ENCODE data around the gene PSMG4. TPM values are rescaled to one million over a fixed set of nuclear protein-coding genes. Genes with fewer than 3 reads are reported as not detected.

PSMG4 gene
- total and polyA plus RNA-seq, 2 of the 8 experiments (the other 6 are each of a cell fraction or from before 2014, with no cell fraction given) = 40.6 to 113 TPM

- no peak for FAIRE-seq
- H4K91ac ChIP-seq (replicated peaks; ENCODE audit: insufficient read length, low read length) = no peak overlapping the region
- CTCF ChIA-PET (ENCODE audit: partially characterized antibody) = interaction anchor here (0.6 to 17.3 kb wide), 4 partner anchors 8 to 42 kb away, joined by 3 to 263 read pairs (median 3); no protein-coding TSS in a partner anchor
- H3K18ac ChIP-seq (ENCODE audit: extremely low read depth, low read length) = no peak overlapping the region
- no peak overlapping the region for H2BK15ac ChIP-seq (ENCODE audit: low read length)
- peaks cover 0 to 5% (median 0%) of the 10 kb centered on the region in 4 experiments; a peak in 3 of 7 replicates for H3K4me1 ChIP-seq (replicated peaks in 1 of 4; ENCODE audit: control insufficient read depth in 3 of 4, insufficient read depth in 4 of 4, low read length in 3 of 4)
- no peak overlapping the region for H2BK120ac ChIP-seq (replicated peaks; ENCODE audit: low read depth, low read length)
- no peaks in the 10 kb centered on the region for H3K79me2 ChIP-seq (ENCODE audit: control insufficient read depth in 1 of 2, insufficient read depth in 2 of 2, low read length in 2 of 2)
- H4K8ac ChIP-seq (ENCODE audit: extremely low read depth, insufficient read depth, low read length) = no peak overlapping the region
- no peak overlapping the region for H2BK5ac ChIP-seq (ENCODE audit: low read depth, low read length)
- H3K4ac ChIP-seq (replicated peaks; ENCODE audit: insufficient read length, low read depth, low read length) = no peak overlapping the region
- 90% methylated on average over 3 of the region's 3 CpGs; no CpG with 5 or more reads in 1 of the 2 experiments for WGBS, 2 experiments (ENCODE audit: extremely low coverage in 1 of 2, insufficient coverage in 1 of 2, insufficient read length in 1 of 2, insufficient replicate concordance in 2 of 2, low coverage in 1 of 2, low lambda C conversion rate in 2 of 2, missing lambda C conversion rate in 1 of 2)
- H3K56ac ChIP-seq (replicated peaks; ENCODE audit: insufficient read length, low read depth, low read length) = no peak overlapping the region
- no peak overlapping the region for H2BK12ac ChIP-seq (ENCODE audit: low read depth, low read length)
- no peak overlapping the region for H3K27ac ChIP-seq (ENCODE audit: low read depth, low read length)
- H3K23me2 ChIP-seq (ENCODE audit: low read depth, low read length) = peaks cover 10% of the 10 kb centered on the region
- no peak overlapping the region for H2AK5ac ChIP-seq (ENCODE audit: low read depth, low read length)
- H3K4me3 ChIP-seq (ENCODE audit: extremely low read depth in 1 of 4, insufficient read depth in 2 of 4, low read depth in 3 of 4, low read length in 4 of 4) = no peak overlapping the region
- H3K9me3 ChIP-seq (ENCODE audit: insufficient read depth in 2 of 2, low read depth in 1 of 2, low read length in 1 of 2) = no peaks in the 10 kb centered on the region
- no peak overlapping the region for H3K4me2 ChIP-seq (ENCODE audit: insufficient read depth in 1 of 2, low read depth in 2 of 2, low read length in 2 of 2)
- no peak for DNase-seq (ENCODE audit: low read depth in 1 of 2, low spot score in 2 of 2)
- H4K20me1 ChIP-seq (replicated peaks in 1 of 2; ENCODE audit: control insufficient read depth in 1 of 2, insufficient read depth in 2 of 2, low read length in 2 of 2) = no peaks in the 10 kb centered on the region
- H4K5ac ChIP-seq (ENCODE audit: insufficient read length, low read depth, low read length) = no peak overlapping the region
- no peaks in the 10 kb centered on the region; the same call in 1 of the 2 replicates for H3K79me1 ChIP-seq (ENCODE audit: low read depth, low read length)
- H3K36me3 ChIP-seq (ENCODE audit: control insufficient read depth in 2 of 4, insufficient read depth in 4 of 4, low read length in 3 of 4) = no peaks in the 10 kb centered on the region
- no peaks in the 10 kb centered on the region; a peak in 3 of 7 replicates for H3K27me3 ChIP-seq (replicated peaks in 1 of 4; ENCODE audit: control insufficient read depth in 3 of 4, extremely low read depth in 1 of 4, insufficient read depth in 3 of 4, low read length in 3 of 4)
- POLR2A ChIA-PET (ENCODE audit: partially characterized antibody) = interaction anchor here (0.6 to 1.9 kb wide), 5 partner anchors 9 to 319 kb away, joined by 3 to 11 read pairs (median 3); partner anchors contain the start of gene TUBB2B
- H3K14ac ChIP-seq (ENCODE audit: insufficient read length) = no peak overlapping the region
- H2AFZ ChIP-seq (ENCODE audit: low read length) = no peak overlapping the region
- H3K23ac ChIP-seq (ENCODE audit: insufficient read length) = no peak overlapping the region
- no peak overlapping the region for H2BK20ac ChIP-seq (ENCODE audit: low read length)
- H3K9ac ChIP-seq (replicated peaks in 1 of 4; ENCODE audit: extremely low read depth in 1 of 4, low read depth in 3 of 4, low read length in 3 of 4) = no peak overlapping the region
- TF ChIP-seq SUZ12 (IDR thresholded peaks at IDR 0.05; ENCODE audit: low read length) (no peak), BCL11A (IDR thresholded peaks at IDR 0.05; ENCODE audit: low read depth in 2 of 2, low read length in 2 of 2) (no peak), TCF12 (IDR thresholded peaks at IDR 0.05; ENCODE audit: low read depth, low read length) (no peak), CBX5 (IDR thresholded peaks at IDR 0.05; ENCODE audit: low read depth, low read length) (no peak), SIRT6 (IDR thresholded peaks at IDR 0.05; ENCODE audit: low read length) (no peak), SP2 (IDR thresholded peaks at IDR 0.05; ENCODE audit: low read length) (no peak), PHF8 (conservative IDR thresholded peaks at IDR 0.05; ENCODE audit: low read depth, low read length) (no peak), CHD2 (IDR thresholded peaks at IDR 0.05; ENCODE audit: low read length) (no peak), EZH2 (IDR thresholded peaks at IDR 0.05; ENCODE audit: low read depth, low read length, severe bottlenecking) (no peak), ZNF274 (IDR thresholded peaks at IDR 0.05; ENCODE audit: borderline replicate concordance, extremely low read depth, low read length) (no peak), FOSL1 (IDR thresholded peaks at IDR 0.05; ENCODE audit: insufficient read depth, low read depth, low read length) (no peak), KDM4A (IDR thresholded peaks at IDR 0.05; ENCODE audit: low read depth, low read length, severe bottlenecking) (no peak)
- TF ChIP-seq, protein P1, sequence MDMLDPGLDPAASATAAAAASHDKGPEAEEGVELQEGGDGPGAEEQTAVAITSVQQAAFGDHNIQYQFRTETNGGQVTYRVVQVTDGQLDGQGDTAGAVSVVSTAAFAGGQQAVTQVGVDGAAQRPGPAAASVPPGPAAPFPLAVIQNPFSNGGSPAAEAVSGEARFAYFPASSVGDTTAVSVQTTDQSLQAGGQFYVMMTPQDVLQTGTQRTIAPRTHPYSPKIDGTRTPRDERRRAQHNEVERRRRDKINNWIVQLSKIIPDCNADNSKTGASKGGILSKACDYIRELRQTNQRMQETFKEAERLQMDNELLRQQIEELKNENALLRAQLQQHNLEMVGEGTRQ (IDR thresholded peaks at IDR 0.05; ENCODE audit: low read length) = no peak
Observed at GRCh38 chr6:3236005-3236404, 22.7 kb upstream of the PSMG4 start.

Measured in H1 (cell line).